PC-3 (cell line): ENCODE results near the gene DDX54. TPM values are rescaled to one million over a fixed set of nuclear protein-coding genes. Genes with fewer than 3 reads are reported as not detected.

Source experiments
- ATAC-seq: fragments of 200-7000 bp; cut with Tn5 transposase; 2 replicates; pipeline ENCODE4 v1.9.1; 2020; ENCODE audit warnings: mild to moderate bottlenecking, moderate library complexity
- BruUV-seq: library from RNA; stranded (reverse); fragments of 400-500 nt; replicated peaks from 2 replicates; lab custom pipeline; 2021; lab: Mats Ljungman, UMichigan
- CTCF ChIA-PET: fragments of 300-600 bp; sonication (Branson Sonifier 250); formaldehyde crosslinking; loops from one replicate; lab custom pipeline; 2022; ENCODE audit warnings: antibody characterized with exemption; lab: Charles Lee
- POLR2A ChIA-PET: fragments of 300-600 bp; sonication (Branson Sonifier 250); formaldehyde crosslinking; loops from one replicate; lab custom pipeline; 2022; ENCODE audit warnings: antibody characterized with exemption; ENCODE audit not compliant: unreplicated experiment; lab: Charles Lee
- DNase-seq: peaks from one replicate; pipeline ENCODE4 v3.0.0-alpha.2; 2015
- H2AFZ ChIP-seq: fragments of 300-600 bp; sonication (generic); 2 replicates; pipeline ENCODE4 v1.6.0; 2016; ENCODE audit warnings: antibody characterized with exemption, low read length
- H3F3A ChIP-seq: fragments of 300-600 bp; sonication (generic); one replicate; pipeline ENCODE4 v1.6.0; 2017; ENCODE audit warnings: antibody characterized with exemption, low read length, control low read depth, mild to moderate bottlenecking; ENCODE audit not compliant: unreplicated experiment
- H3K27ac ChIP-seq: fragments of 300-600 bp; sonication (generic); 2 replicates; pipeline ENCODE4 v1.5.1; 2016; ENCODE audit warnings: mild to moderate bottlenecking, low read length
- H3K27me3 ChIP-seq: fragments of 300-600 bp; sonication (generic); 2 replicates; pipeline ENCODE4 v1.6.1; 2016; ENCODE audit warnings: low read length, mixed read lengths
- H3K36me3 ChIP-seq: fragments of 300-600 bp; sonication (generic); 2 replicates; pipeline ENCODE4 v1.6.1; 2016; ENCODE audit warnings: low read depth, mixed run types, low read length, mixed read lengths
- H3K4me1 ChIP-seq: fragments of 300-600 bp; sonication (generic); 2 replicates; pipeline ENCODE4 v1.5.1; 2016; ENCODE audit warnings: low read length; ENCODE audit not compliant: insufficient read depth
- H3K4me2 ChIP-seq: fragments of 300-600 bp; sonication (generic); 2 replicates; pipeline ENCODE4 v1.6.0; 2016; ENCODE audit warnings: low read length
- H3K4me3 ChIP-seq: fragments of 300-600 bp; sonication (generic); 2 replicates; pipeline ENCODE4 v1.5.1; 2016; ENCODE audit warnings: mild to moderate bottlenecking, low read length, mixed read lengths
- H3K79me2 ChIP-seq: fragments of 300-600 bp; sonication (generic); 2 replicates; pipeline ENCODE4 v1.6.1; 2017; ENCODE audit warnings: low read length, mixed read lengths
- H3K9ac ChIP-seq: fragments of 300-600 bp; sonication (generic); 2 replicates; pipeline ENCODE4 v1.6.0; 2016; ENCODE audit warnings: mild to moderate bottlenecking, low read length
- H3K9me2 ChIP-seq: fragments of 300-600 bp; sonication (generic); replicated peaks from 2 replicates; pipeline ENCODE4 v1.6.1; 2016; ENCODE audit warnings: mixed run types, low read length, mixed read lengths
- H3K9me3 ChIP-seq: fragments of 300-600 bp; sonication (generic); 2 replicates; pipeline ENCODE4 v1.6.1; 2016; ENCODE audit warnings: low read length, mixed read lengths
- H4K20me1 ChIP-seq: fragments of 300-600 bp; sonication (generic); 2 replicates; pipeline ENCODE4 v1.6.1; 2016; ENCODE audit warnings: low read length, mixed read lengths
- EZH2 ChIP-seq: fragments of 300-600 bp; sonication (generic); IDR thresholded peaks from one replicate; pipeline ENCODE4 v1.6.1; 2017; ENCODE audit warnings: antibody characterized with exemption, mild to moderate bottlenecking, low read length; ENCODE audit not compliant: unreplicated experiment
- EZH2phosphoT487 ChIP-seq: fragments of 300-600 bp; sonication (generic); IDR thresholded peaks from 2 replicates; pipeline ENCODE4 v1.6.1; 2018; ENCODE audit warnings: mild to moderate bottlenecking, antibody characterized with exemption, low read length, borderline replicate concordance
- intact Hi-C: fragments of 100-400 bp; cut with micrococcal nuclease; formaldehyde crosslinking; loops from 2 replicates; pipeline ENCODE4 v1.9.0; 2023
- total RNA-seq: library from RNA; depleted of rRNA; stranded (reverse); fragments of >200 nt; gene quantifications from 2 replicates; pipeline ENCODE4 v1.2.3, GENCODE V29; 2014
- TF ChIP-seq, protein P1 (sequence below): fragments of 300-600 bp; sonication (generic); conservative IDR thresholded peaks from 2 replicates; pipeline ENCODE4 v1.5.1; 2017; ENCODE audit warnings: antibody characterized with exemption, low read depth, mild to moderate bottlenecking, low read length

The DDX54 gene
- total RNA-seq, 1 experiment from 2014 or later: 158 TPM

DNA sequence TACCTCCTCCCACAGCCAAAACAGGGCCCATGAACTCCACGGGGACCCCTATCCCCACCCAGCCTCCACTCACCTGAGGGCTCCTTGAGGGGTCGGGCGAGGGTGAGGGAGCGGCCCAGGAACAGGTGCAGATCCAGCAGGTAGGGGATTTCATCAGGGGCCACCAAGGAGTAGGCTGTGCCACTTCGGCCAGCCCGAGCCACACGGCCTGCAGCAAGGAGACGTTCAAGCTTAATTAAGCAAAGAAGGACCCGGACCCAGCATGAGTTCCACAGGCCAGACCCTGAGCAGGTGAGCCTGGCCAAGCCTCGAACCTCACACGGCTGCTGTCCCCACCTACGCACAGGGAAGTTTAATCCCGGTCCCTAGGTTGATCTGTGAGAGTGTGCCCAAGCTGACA is 15.6 kb downstream of the DDX54 start:
- Histone ChIP-seq H3K4me2 (no peak overlapping the region), H3K27me3 (no peaks in the 10 kb centered on the region), H3K9me2 (no peaks in the 10 kb centered on the region), H4K20me1 (0 out of 2 replicates have a peak, but pooled peaks cover 4% of the 10 kb centered on the region), H3K4me3 (no peak overlapping the region), H3K4me1 (no peaks in the 10 kb centered on the region), H3K36me3 (peaks cover 91% of the 10 kb centered on the region), H3K9me3 (no peaks in the 10 kb centered on the region), H3F3A (no peaks in the 10 kb centered on the region), H3K9ac (no peak overlapping the region), H2AFZ (no peak overlapping the region), H3K27ac (no peak overlapping the region), H3K79me2 (no peaks in the 10 kb centered on the region)
- TF ChIP-seq EZH2phosphoT487 (no peak), EZH2 (no peak)
- TF ChIP-seq, protein P1, sequence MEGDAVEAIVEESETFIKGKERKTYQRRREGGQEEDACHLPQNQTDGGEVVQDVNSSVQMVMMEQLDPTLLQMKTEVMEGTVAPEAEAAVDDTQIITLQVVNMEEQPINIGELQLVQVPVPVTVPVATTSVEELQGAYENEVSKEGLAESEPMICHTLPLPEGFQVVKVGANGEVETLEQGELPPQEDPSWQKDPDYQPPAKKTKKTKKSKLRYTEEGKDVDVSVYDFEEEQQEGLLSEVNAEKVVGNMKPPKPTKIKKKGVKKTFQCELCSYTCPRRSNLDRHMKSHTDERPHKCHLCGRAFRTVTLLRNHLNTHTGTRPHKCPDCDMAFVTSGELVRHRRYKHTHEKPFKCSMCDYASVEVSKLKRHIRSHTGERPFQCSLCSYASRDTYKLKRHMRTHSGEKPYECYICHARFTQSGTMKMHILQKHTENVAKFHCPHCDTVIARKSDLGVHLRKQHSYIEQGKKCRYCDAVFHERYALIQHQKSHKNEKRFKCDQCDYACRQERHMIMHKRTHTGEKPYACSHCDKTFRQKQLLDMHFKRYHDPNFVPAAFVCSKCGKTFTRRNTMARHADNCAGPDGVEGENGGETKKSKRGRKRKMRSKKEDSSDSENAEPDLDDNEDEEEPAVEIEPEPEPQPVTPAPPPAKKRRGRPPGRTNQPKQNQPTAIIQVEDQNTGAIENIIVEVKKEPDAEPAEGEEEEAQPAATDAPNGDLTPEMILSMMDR: no peak
- DNase-seq (no peak), ATAC-seq (no peak)
- CTCF ChIA-PET: no interaction called here
- POLR2A ChIA-PET: interaction anchor here (0.5 kb wide), 1 partner anchor 124 kb away, joined by 5 read pairs; no protein-coding TSS in a partner anchor
- BruUV-seq: no TSS peak
- intact Hi-C loops: no loop called here

DNA sequence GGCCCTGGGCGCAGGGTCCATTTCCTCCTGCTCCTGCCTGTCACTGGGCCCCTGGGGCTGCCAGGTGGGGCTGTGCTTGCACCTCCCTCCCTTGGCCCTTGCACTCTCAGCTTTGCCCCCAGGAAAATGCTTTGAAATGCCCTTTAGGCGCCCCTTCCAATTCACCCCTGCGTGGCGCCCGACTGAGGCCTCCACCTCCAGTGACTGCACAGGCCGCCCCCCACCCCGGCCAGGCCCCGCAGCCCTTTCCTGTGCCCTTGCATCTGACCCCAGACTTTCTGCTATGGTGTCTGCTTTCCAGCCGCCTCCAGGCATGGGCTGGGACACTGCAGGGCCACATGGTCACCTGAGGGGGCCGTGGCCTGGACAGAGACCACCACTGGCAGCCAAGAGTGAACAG is 17.4 kb downstream of the DDX54 start:
- Histone ChIP-seq H3K36me3 (peaks cover 83% of the 10 kb centered on the region), H4K20me1 (peaks cover 4% of the 10 kb centered on the region; the same call in 1 of the 2 replicates), H3K4me3 (no peak overlapping the region), H3K79me2 (no peaks in the 10 kb centered on the region), H3K27ac (no peak overlapping the region), H3K4me2 (no peak overlapping the region), H3K9me3 (no peaks in the 10 kb centered on the region), H3K4me1 (0 out of 2 replicates have a peak, but pooled peaks cover under 1% of the 10 kb centered on the region), H3F3A (no peaks in the 10 kb centered on the region), H2AFZ (no peak overlapping the region), H3K27me3 (no peaks in the 10 kb centered on the region), H3K9ac (no peak overlapping the region), H3K9me2 (no peaks in the 10 kb centered on the region)
- TF ChIP-seq EZH2 (no peak), EZH2phosphoT487 (no peak)
- TF ChIP-seq, protein P1: no peak
- no peak for ATAC-seq
- ChIA-PET CTCF (no interaction called here), POLR2A (interaction anchor here (0.6 kb wide), 1 partner anchor 11 kb away, joined by 3 read pairs; no protein-coding TSS in a partner anchor)
- no peak for DNase-seq
- intact Hi-C loops: no loop called here
- no TSS peak for BruUV-seq
